ENCODE measurements around the gene PROM2. TPM values are rescaled to one million over a fixed set of nuclear protein-coding genes. Genes with fewer than 3 reads are reported as not detected.
A peak's percentile ranks its signal among the peaks of the same experiment; 100 is the strongest.

The PROM2 gene
- total RNA-seq, 3 donors from 2014 or later, result 24.4 to 44.0 (median 35.8) TPM

DNA sequence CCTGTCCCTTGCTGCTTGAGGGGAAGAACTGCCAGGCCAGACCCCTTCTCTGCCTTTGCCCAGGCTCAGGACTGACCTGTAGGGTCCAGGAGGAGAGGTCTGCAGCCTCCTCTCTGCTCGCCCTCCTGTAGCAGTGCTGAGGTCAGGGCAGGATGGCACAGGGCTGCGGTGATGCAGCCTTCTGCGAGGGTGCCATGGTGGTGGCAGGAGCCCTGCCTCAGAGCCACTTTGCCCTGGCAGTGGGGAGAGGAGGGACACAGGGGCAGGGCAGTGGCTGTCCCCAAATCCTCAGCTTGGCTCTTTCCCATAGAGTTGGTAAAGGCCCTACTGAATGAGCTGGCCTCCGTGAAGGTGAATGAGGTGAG, 884 bp downstream of the PROM2 start:
- peaks cover 23% of the 10 kb centered on the region for H3K4me1 ChIP-seq (ENCODE audit: low read depth)
- ATAC-seq (peak; percentile 26), DNase-seq (peak in 2 of 3 donors; percentile 44 to 52)
- intact Hi-C loops (cut with DNase I, micrococcal nuclease), result no loop called here
- no peaks in the 10 kb centered on the region for H3K9me3 ChIP-seq
- peak overlapping the region; percentile 3 for H3K4me3 ChIP-seq
- TF ChIP-seq, protein P1, sequence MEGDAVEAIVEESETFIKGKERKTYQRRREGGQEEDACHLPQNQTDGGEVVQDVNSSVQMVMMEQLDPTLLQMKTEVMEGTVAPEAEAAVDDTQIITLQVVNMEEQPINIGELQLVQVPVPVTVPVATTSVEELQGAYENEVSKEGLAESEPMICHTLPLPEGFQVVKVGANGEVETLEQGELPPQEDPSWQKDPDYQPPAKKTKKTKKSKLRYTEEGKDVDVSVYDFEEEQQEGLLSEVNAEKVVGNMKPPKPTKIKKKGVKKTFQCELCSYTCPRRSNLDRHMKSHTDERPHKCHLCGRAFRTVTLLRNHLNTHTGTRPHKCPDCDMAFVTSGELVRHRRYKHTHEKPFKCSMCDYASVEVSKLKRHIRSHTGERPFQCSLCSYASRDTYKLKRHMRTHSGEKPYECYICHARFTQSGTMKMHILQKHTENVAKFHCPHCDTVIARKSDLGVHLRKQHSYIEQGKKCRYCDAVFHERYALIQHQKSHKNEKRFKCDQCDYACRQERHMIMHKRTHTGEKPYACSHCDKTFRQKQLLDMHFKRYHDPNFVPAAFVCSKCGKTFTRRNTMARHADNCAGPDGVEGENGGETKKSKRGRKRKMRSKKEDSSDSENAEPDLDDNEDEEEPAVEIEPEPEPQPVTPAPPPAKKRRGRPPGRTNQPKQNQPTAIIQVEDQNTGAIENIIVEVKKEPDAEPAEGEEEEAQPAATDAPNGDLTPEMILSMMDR (IDR thresholded peaks at IDR 0.05), result no peak
- no peaks in the 10 kb centered on the region for H3K36me3 ChIP-seq (ENCODE audit: low read depth)

DNA sequence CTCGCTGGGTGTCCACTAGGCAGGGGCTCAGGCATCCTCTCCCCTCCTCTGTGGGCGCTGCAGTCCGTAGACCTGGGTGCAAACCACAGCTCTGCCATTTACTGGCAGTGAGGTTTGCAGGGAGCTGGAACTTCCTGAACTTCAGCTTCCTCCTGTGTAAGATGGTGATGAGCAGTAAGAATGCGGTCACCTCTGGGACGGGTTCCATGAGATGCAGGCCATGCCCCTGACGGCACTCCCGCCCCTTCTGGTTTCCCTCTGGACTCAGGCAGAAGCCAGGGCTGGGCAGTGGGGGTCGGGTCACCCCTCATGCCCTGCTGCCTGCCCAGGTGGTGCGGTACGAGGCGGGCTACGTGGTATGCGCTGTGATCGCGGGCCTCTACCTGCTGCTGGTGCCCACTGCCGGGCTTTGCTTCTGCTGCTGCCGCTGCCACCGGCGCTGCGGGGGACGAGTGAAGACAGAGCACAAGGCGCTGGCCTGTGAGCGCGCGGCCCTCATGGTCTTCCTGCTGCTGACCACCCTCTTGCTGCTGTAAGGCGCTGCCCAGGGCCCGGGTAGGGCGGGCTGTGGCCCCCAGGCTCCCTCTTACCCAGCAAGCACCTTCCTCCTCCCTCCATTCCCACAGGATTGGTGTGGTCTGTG, 1.5 kb downstream of the PROM2 start:
- Histone ChIP-seq H3K4me1 (ENCODE audit: low read depth) (peaks cover 23% of the 10 kb centered on the region), H3K4me3 (no peak overlapping the region), H3K9me3 (no peaks in the 10 kb centered on the region), H3K36me3 (ENCODE audit: low read depth) (no peaks in the 10 kb centered on the region)
- TF ChIP-seq, protein P1 (IDR thresholded peaks at IDR 0.05), result no peak
- ATAC-seq (peak; percentile 57), DNase-seq (peak; percentile 52 to 63 (median 62))
- intact Hi-C loops (cut with DNase I, micrococcal nuclease), result no loop called here

DNA sequence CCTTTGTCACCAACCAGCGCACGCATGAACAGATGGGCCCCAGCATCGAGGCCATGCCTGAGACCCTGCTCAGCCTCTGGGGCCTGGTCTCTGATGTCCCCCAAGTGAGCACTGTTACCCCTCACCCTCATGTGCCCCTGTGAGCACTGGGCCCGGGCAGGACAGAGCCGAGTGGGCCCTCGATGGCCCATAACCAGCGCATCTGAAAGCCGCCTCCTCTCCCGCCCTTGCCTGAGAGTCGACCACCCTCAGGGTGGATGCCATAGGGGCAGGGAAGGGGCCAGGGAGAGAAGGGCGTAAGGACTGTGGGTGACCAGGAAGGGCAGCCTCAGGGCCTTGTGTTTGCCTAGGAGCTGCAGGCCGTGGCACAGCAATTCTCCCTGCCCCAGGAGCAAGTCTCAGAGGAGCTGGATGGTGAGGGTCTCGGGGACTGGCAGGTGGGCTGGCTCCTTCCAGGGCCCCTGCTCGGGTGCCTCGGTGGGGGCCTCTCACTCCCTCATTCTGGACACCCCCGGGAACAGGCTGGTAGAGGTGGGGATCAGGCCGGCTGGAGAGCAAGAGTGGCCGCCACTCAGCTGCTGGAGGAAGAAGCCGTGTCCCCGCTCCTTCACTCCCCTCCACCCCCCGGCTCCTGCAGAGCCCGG, 2.1 kb downstream of the PROM2 start:
- ATAC-seq (no peak), DNase-seq (peak in 2 of 3 donors; percentile 36 to 46)
- TF ChIP-seq, protein P1 (IDR thresholded peaks at IDR 0.05), result no peak
- Histone ChIP-seq H3K4me3 (no peak overlapping the region), H3K9me3 (no peaks in the 10 kb centered on the region), H3K36me3 (ENCODE audit: low read depth) (no peaks in the 10 kb centered on the region), H3K4me1 (ENCODE audit: low read depth) (peaks cover 23% of the 10 kb centered on the region)
- intact Hi-C loops (cut with DNase I, micrococcal nuclease), result no loop called here

DNA sequence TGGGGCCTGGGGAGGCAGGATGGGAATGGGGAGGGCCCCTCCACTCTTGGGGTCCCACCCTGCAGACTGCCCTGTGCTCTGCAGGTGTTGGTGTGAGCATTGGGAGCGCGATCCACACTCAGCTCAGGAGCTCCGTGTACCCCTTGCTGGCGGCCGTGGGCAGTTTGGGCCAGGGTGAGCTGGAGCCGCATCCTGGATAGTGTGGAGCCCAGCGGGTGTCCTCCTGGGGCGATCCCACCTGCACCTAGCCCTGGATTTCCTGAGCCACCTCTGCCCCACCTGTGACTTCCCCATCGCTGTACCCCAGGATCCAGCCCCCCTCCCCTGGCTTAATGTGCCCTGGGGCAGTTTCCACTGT, 2.6 kb downstream of the PROM2 start:
- Histone ChIP-seq H3K9me3 (no peaks in the 10 kb centered on the region), H3K4me3 (no peak overlapping the region), H3K4me1 (ENCODE audit: low read depth) (peaks cover 23% of the 10 kb centered on the region), H3K36me3 (ENCODE audit: low read depth) (no peaks in the 10 kb centered on the region)
- no peak for ATAC-seq
- TF ChIP-seq, protein P1 (IDR thresholded peaks at IDR 0.05), result no peak
- intact Hi-C loops (cut with DNase I, micrococcal nuclease), result no loop called here
- peak in 1 of 3 donors; percentile 41 for DNase-seq

DNA sequence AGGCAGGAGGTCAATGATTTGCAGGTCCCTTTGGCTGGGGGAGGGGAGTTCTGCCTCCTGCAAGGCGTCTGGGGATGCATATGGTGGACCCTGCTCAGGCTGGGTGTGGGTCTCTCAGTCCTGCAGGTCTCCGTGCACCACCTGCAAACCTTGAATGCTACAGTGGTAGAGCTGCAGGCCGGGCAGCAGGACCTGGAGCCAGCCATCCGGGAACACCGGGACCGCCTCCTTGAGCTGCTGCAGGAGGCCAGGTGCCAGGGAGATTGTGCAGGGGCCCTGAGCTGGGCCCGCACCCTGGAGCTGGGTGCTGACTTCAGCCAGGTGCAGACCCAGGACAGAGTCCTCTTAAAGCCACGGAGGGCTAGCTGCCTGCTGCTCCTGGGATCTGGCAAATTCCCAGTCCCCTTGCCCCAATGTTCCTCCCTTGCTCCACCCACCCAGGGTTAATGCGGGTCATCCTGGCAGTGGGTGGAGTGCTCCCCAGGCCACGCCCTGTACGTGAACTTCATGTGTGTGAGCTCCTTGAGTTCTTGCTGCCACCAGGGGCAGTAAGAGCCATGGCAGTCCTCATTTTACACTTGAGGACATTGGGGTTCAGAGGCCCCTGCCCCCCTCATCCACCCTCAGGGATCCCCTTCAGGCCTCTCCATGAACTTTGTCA, 3.1 kb downstream of the PROM2 start:
- Histone ChIP-seq H3K4me1 (ENCODE audit: low read depth) (peaks cover 23% of the 10 kb centered on the region), H3K36me3 (ENCODE audit: low read depth) (no peaks in the 10 kb centered on the region), H3K4me3 (no peak overlapping the region), H3K9me3 (no peaks in the 10 kb centered on the region)
- intact Hi-C loops (cut with DNase I, micrococcal nuclease), result no loop called here
- DNase-seq (peak; percentile 80 to 85 (median 82)), ATAC-seq (peak; percentile 73)
- TF ChIP-seq, protein P1 (IDR thresholded peaks at IDR 0.05), result peak; percentile 22

All from mucosa of descending colon (tissue), 3 donors.